Gastroesophageal sphincter (tissue), 3 donors: Measurements from ENCODE around the gene CASK.

Experiments
- EP300 ChIP-seq: sonication (generic); formaldehyde crosslinking; IDR thresholded peaks from one replicate; pipeline ENCODE4 v1.6.1; 2017; ENCODE audit warnings: antibody characterized with exemption, mild to moderate bottlenecking
- TF ChIP-seq, protein P1 (sequence below), 4 experiments: fragments of 200-600 bp in 2 of 4; fragments of 450-650 bp in 2 of 4; sonication (generic) in 1 of 4; IDR thresholded peaks; one replicate each; pipeline ENCODE4 v1.5.1; 2017 to 2019; ENCODE audit warnings: antibody characterized with exemption in 4 of 4, mild to moderate bottlenecking in 2 of 4, moderate library complexity in 2 of 4

- TF ChIP-seq, protein P1, sequence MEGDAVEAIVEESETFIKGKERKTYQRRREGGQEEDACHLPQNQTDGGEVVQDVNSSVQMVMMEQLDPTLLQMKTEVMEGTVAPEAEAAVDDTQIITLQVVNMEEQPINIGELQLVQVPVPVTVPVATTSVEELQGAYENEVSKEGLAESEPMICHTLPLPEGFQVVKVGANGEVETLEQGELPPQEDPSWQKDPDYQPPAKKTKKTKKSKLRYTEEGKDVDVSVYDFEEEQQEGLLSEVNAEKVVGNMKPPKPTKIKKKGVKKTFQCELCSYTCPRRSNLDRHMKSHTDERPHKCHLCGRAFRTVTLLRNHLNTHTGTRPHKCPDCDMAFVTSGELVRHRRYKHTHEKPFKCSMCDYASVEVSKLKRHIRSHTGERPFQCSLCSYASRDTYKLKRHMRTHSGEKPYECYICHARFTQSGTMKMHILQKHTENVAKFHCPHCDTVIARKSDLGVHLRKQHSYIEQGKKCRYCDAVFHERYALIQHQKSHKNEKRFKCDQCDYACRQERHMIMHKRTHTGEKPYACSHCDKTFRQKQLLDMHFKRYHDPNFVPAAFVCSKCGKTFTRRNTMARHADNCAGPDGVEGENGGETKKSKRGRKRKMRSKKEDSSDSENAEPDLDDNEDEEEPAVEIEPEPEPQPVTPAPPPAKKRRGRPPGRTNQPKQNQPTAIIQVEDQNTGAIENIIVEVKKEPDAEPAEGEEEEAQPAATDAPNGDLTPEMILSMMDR (IDR thresholded peaks at IDR 0.05): no peak
- no peak for TF ChIP-seq EP300
Observed at GRCh38 chrX:41634284-41634683, 289.1 kb downstream of the CASK start.
